ENCODE measurements around the gene RFLNA.

The RFLNA gene, protein sequence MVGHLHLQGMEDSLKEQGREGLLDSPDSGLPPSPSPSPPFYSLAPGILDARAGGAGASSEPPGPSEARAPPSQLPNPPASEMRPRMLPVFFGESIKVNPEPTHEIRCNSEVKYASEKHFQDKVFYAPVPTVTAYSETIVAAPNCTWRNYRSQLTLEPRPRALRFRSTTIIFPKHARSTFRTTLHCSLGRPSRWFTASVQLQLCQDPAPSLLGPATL

GRCh38 chr12:124294780-124295341 lies at the start of gene RFLNA:
Gene RFLNA (plus strand): TSS chr12:124295093. CDS start chr12:124295430, 337 bp downstream.
- no peak for DNase-seq (ENCODE audit: low read depth in 3 of 3)

GRCh38 chr12:124247331-124247730 lies 47.6 kb upstream of the RFLNA start:
- no peak for DNase-seq (ENCODE audit: low read depth in 3 of 3)

DNA sequence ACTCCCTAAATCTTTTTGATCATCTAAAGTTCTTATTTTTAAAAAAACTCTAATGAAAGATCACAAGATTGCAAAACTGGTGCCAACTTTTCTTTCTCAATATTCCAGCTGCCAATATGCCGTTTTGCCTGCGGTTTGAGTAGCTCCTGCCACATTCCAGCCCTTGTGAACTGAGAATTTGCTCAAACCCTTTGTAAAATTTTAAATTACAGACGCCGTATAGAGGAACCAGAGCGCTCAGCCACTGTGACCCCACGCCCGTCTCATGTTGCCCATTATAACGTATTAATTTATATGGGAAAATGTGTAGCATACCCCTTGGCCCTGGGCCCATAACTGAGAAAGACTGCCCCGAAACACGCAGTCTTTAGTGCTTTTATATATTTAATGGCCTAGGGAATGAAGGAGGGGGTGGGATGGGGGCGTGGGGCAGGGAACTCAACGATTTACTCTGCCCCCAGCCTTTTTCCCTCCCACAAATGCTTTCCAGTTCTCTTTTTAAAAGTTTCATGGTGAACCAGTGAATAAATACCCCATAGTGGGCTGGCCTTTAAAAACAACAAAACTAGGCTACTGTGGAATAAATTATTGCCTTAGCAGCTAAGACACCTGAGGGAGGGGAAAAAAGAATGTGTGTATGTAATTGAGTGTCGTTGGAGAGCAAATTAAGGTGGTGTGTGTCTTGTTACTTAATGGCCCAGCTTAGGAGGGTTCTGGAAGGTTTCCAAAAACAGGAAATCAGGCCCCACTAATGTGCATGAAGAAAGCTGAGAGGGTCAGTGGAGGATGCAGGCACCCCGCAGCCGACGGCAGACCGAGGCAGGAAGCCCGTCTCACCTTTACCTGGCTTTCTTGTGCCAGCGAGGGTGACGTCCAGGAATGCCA lies 45.7 kb upstream of the RFLNA start:
- no peak for DNase-seq (ENCODE audit: low read depth in 3 of 3)

DNA sequence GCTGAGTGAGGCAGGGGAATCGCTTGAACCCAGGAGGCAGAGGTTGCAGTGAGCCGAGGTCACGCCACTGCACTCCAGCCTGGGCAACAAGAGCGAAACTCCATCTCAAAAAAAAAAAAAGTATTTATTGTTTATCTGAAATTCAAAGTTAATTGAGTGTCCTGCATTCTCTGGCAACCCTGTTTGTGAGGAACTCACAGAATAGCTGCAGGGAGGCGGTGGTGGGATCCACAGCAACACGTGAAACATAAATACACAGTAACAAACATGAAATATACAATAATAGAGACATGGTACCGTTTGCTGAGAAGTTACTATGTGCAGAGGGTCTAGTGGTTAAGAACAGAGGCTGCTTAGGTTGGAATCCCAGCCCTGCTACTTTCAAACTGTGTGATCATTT lies 43.7 kb upstream of the RFLNA start:
- DNase-seq (ENCODE audit: low read depth in 3 of 3) = no peak

- no peak for DNase-seq (ENCODE audit: low read depth in 3 of 3)
These were observed 41.9 kb upstream of the RFLNA start for GRCh38 chr12:124252964-124253363.

DNA sequence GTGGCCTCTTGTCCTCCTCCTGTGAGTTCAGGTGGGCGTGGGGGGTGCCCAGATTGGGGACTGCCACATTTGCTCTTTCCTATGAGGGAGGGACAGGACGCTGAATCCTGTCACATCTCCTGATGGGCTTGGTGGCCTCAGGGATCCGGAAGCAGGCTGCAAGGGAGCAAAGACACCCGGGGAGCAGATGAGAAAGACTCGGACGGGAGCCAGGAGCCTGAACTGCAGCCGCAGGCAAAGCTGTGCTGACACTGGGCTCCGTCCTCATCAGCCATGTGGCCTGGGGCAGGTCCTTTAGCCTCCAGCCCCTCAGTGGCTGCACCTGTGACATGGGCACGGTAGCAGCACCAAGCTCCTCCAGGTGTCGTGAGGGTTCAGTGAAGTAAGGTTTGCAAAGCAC lies 40.8 kb upstream of the RFLNA start:
- DNase-seq (ENCODE audit: low read depth in 3 of 3) = no peak

DNA sequence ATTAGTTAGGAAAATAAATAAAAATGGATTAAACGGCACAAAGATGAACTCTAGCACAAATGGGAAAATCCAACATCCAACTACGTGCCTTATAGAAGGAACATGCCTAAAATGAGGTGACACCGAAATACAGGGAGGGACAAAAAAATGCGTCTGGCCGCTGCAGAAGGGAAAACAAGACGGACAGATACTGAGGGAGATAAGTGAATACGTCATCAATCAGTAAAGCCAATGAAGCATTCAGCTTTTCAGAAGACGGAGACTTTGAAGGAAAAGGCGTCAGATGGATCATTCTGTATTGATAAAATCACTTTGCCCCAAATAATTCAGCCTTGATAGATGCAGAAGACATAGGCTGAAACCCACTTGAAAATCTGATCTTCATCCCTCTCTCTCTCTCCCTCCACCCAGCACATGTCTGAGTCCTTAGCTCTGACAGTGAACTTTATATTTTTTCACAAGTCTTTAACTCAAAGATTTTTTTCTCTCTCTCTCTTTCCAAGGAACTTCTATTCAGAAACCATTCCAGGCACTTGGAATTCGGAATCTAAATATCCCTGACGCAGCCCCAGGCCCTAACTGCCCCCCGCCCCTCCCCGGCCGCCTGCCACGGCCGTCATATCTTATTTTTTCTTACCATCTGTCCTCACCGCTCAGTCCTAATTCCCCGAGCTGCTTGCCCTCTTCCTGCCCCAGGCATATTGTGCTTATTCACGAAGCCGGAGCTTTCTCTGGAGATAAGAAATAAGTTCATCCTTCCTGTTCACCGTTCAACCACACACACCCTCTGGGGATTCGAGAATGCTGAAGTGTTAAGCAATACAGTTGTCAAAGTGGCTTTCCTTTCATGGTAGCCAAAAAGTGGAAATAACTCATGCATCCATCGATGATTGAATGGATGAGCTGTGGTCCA lies 35.5 kb upstream of the RFLNA start:
- no peak for DNase-seq (ENCODE audit: low read depth in 3 of 3)

- DNase-seq (ENCODE audit: low read depth in 3 of 3) = no peak
These were observed 33.0 kb upstream of the RFLNA start for GRCh38 chr12:124261885-124262284.

- no peak for DNase-seq (ENCODE audit: low read depth in 3 of 3)
These were observed 30.7 kb upstream of the RFLNA start for GRCh38 chr12:124264089-124264795.

DNA sequence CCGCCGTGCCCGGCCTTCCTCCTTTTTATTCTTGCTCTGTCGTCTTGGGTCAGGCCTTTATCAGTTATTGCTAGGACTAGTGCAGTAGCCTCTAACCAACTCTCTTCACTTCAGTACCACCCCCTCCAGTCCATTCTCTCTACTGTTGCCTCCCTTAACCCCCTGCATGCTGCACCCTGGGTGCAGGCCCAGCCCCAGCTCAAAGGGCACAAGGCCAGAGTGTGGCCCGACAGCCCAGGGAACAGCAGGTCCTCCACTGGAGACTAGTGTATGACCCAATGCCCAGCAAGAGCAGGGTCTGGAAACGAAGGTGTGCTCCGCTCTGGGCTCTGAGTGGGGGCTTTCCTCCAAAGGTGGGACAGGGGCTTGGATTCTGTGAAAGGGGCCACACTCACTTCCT lies 30.0 kb upstream of the RFLNA start:
- DNase-seq (ENCODE audit: low read depth in 3 of 3) = no peak

GRCh38 chr12:124267205-124267778 lies 27.6 kb upstream of the RFLNA start:
- no peak for DNase-seq (ENCODE audit: low read depth in 3 of 3)

- no peak for DNase-seq (ENCODE audit: low read depth in 3 of 3)
These were observed 24.2 kb upstream of the RFLNA start for GRCh38 chr12:124270671-124271070.

DNA sequence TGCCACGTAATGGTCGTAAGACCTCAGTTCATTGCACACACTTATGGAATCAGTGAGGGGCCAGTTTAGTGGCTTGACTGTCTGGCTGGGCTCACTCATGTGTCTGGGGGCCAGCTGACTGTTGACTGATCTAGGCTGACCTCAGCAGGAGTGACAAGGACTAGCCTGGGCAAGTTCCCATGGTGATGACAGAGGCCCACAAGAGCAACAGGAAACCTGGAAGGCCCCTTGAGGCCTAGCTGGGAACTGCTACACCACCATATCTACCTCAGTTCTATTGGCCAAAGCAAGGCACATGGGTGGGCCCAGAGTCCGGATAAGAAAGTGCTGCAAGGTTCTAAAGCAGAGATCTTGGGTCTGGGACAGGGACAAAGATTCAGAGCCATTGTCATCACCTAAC lies 21.3 kb upstream of the RFLNA start:
- no peak for DNase-seq (ENCODE audit: low read depth in 3 of 3)

DNA sequence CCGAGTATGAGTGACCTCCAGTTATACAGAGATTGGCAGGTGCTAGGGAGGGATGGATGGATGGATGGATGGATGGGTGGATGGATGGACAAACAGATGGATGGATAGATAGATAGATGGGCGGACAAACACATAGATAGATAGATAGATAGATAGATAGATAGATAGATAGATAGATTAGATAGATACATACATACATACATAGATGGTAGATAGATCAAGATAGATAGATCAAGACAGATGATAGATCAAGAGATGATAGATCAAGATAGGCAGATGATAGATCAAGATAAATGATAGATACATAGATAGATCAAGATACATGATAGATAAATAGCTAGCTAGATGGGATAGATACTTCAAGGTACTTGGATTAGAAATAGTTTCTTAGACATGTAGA lies 18.6 kb upstream of the RFLNA start:
- no peak for DNase-seq (ENCODE audit: low read depth in 3 of 3)

- DNase-seq (ENCODE audit: low read depth in 3 of 3) = no peak
These were observed 17.3 kb upstream of the RFLNA start for GRCh38 chr12:124277394-124278241.

DNA sequence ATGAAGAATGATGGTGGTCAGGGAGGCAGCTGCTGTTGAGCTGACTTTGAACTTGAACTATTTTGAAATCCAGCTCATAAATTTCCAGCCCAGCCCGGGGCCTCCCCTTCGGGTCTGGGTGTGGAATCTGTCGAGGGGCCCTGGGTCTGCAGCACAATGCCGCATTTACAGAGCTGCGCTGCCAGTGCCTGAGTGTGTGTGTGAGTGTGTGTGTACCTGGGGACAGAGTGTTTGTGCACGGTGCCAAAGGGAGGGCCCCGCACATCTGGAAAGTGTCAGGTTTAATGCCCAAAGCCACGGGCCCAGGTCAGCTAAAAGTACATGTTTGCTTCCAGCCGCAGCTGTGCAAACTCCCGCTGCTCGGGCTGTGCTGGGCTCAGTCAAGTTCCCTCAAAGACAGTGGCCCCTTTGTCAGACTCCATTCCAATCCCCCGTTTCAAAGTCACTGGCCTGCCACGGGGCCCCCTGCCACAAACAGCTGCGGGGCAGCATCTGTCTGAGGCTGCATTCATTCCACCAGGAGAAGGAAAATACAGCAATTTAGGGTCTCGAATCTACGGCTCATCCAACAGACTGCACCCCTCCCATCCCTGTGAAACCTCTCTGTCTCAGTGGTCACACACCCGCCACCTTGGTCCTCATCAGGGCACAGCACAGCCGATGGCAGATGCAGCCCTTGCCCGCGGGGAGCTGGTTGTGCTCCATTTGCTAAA lies 16.3 kb upstream of the RFLNA start:
- DNase-seq (ENCODE audit: low read depth in 3 of 3) = no peak

- no peak for DNase-seq (ENCODE audit: low read depth in 3 of 3)
These were observed 15.6 kb upstream of the RFLNA start for GRCh38 chr12:124279315-124279714.

GRCh38 chr12:124279846-124280360 lies 15.0 kb upstream of the RFLNA start:
- no peak for DNase-seq (ENCODE audit: low read depth in 3 of 3)

GRCh38 chr12:124281309-124281708 lies 13.6 kb upstream of the RFLNA start:
- DNase-seq (ENCODE audit: low read depth in 3 of 3) = no peak
